MCF 10A (cell line): ENCODE measurements around the gene LTK. TPM values are rescaled to one million over a fixed set of nuclear protein-coding genes. Genes with fewer than 3 reads are reported as not detected.

Experiments used
- BruUV-seq: library from RNA; stranded (reverse); fragments of 400-500 nt; replicated peaks from 2 replicates; lab custom pipeline; 2021; lab: Mats Ljungman, UMichigan
- CTCF ChIA-PET: fragments of 300-600 bp; sonication (Branson Sonifier 250); formaldehyde crosslinking; extraction: SDS; loops from one replicate; lab custom pipeline; 2021; ENCODE audit warnings: antibody characterized with exemption, inconsistent platforms; lab: Yijun Ruan, JAX
- POLR2A ChIA-PET: fragments of 300-600, 350-650 bp; sonication (Branson Sonifier 250); formaldehyde crosslinking; extraction: SDS; loops from one replicate; lab custom pipeline; 2020; ENCODE audit warnings: antibody characterized with exemption, inconsistent platforms; lab: Yijun Ruan, JAX
- DNase-seq: peaks from one replicate; pipeline ENCODE4 v3.0.0-alpha.2; 2018; ENCODE audit not compliant: unreplicated experiment
- H3K27ac Mint-ChIP-seq: one replicate; pipeline ENCODE4 v1.8.0; 2022; ENCODE audit warnings: mild to moderate bottlenecking, low read depth, mixed read lengths; ENCODE audit not compliant: unreplicated experiment
- H3K27me3 Mint-ChIP-seq: one replicate; pipeline ENCODE4 v1.8.0; 2022; ENCODE audit warnings: mixed read lengths; ENCODE audit not compliant: insufficient read depth, unreplicated experiment
- H3K36me3 Mint-ChIP-seq: one replicate; pipeline ENCODE4 v1.8.0; 2022; ENCODE audit warnings: mild to moderate bottlenecking, moderate library complexity, mixed read lengths; ENCODE audit not compliant: insufficient read depth, unreplicated experiment
- H3K4me1 Mint-ChIP-seq: one replicate; pipeline ENCODE4 v1.8.0; 2022; ENCODE audit warnings: mixed read lengths; ENCODE audit not compliant: insufficient read depth, unreplicated experiment
- H3K4me3 Mint-ChIP-seq: one replicate; pipeline ENCODE4 v1.8.0; 2022; ENCODE audit warnings: mild to moderate bottlenecking, moderate library complexity, mixed read lengths; ENCODE audit not compliant: unreplicated experiment
- H3K9me3 Mint-ChIP-seq: one replicate; pipeline ENCODE4 v1.8.0; 2022; ENCODE audit warnings: mixed read lengths; ENCODE audit not compliant: unreplicated experiment
- CTCF ChIP-seq: fragments of 200-600 bp; IDR thresholded peaks from one replicate; pipeline ENCODE4 v1.8.0; 2022; ENCODE audit warnings: antibody characterized with exemption, mild to moderate bottlenecking; ENCODE audit not compliant: unreplicated experiment
- intact Hi-C: fragments of 100-400 bp; cut with micrococcal nuclease; formaldehyde crosslinking; loops from 2 replicates; pipeline ENCODE4 v1.14.1; 2022
- total RNA-seq: library from RNA; stranded (reverse); gene quantifications from 2 replicates; pipeline ENCODE4 v1.2.3, GENCODE V29; 2022

LTK gene
- total RNA-seq, 1 experiment from 2014 or later, result not detected

- Mint-ChIP-seq H3K9me3 (peaks cover 8% of the 10 kb centered on the region), H3K27ac (no peak overlapping the region), H3K27me3 (no peaks in the 10 kb centered on the region), H3K4me1 (peaks cover 21% of the 10 kb centered on the region), H3K4me3 (no peak overlapping the region), H3K36me3 (peaks cover 5% of the 10 kb centered on the region)
- intact Hi-C loops, result loop anchor here (2.0 kb wide), 1 partner anchor 15 kb away; no protein-coding TSS in a partner anchor
- ChIA-PET CTCF (no interaction called here), POLR2A (no interaction called here)
- TF ChIP-seq CTCF, result no peak
- no peak for DNase-seq
- BruUV-seq, result no TSS peak
Observed at GRCh38 chr15:41491889-41492288, 21.7 kb downstream of the LTK start.

GRCh38 chr15:41490355-41490754, 23.3 kb downstream of the LTK start:
- Mint-ChIP-seq H3K27ac (peak overlapping the region; percentile 21), H3K4me1 (peaks cover 21% of the 10 kb centered on the region), H3K27me3 (no peaks in the 10 kb centered on the region), H3K9me3 (peaks cover 8% of the 10 kb centered on the region), H3K4me3 (no peak overlapping the region), H3K36me3 (peaks cover 10% of the 10 kb centered on the region)
- POLR2A ChIA-PET, result interaction anchor here (0.8 to 1.8 kb wide), 4 partner anchors 9 to 14 kb away, joined by 3 to 6 read pairs (median 5); no protein-coding TSS in a partner anchor
- TF ChIP-seq CTCF, result no peak
- CTCF ChIA-PET, result no interaction called here
- BruUV-seq, result no TSS peak
- peak; percentile 90 for DNase-seq
- intact Hi-C loops, result loop anchor here (2.0 kb wide), 1 partner anchor 14 kb away; no protein-coding TSS in a partner anchor

GRCh38 chr15:41489641-41490040, 24.0 kb downstream of the LTK start:
- TF ChIP-seq CTCF, result no peak
- ChIA-PET CTCF (interaction anchor here (0.6 kb wide), 1 partner anchor 73 kb away, joined by 3 read pairs; no protein-coding TSS in a partner anchor), POLR2A (interaction anchor here (1.8 kb wide), 1 partner anchor 14 kb away, joined by 6 read pairs; no protein-coding TSS in a partner anchor)
- H3K4me1 Mint-ChIP-seq, result peaks cover 21% of the 10 kb centered on the region
- BruUV-seq, result no TSS peak
- no peak overlapping the region for H3K4me3 Mint-ChIP-seq
- no peak overlapping the region for H3K27ac Mint-ChIP-seq
- H3K36me3 Mint-ChIP-seq, result peaks cover 10% of the 10 kb centered on the region
- no peak for DNase-seq
- peaks cover 8% of the 10 kb centered on the region for H3K9me3 Mint-ChIP-seq
- no peaks in the 10 kb centered on the region for H3K27me3 Mint-ChIP-seq
- intact Hi-C loops, result loop anchor here (2.0 kb wide), 1 partner anchor 13 kb away; no protein-coding TSS in a partner anchor

GRCh38 chr15:41487802-41488201, 25.8 kb downstream of the LTK start:
- ChIA-PET POLR2A (interaction anchor here (1.0 kb wide), 1 partner anchor 11 kb away, joined by 4 read pairs; no protein-coding TSS in a partner anchor), CTCF (interaction anchor here (0.6 to 0.7 kb wide), 3 partner anchors 10 to 1057 kb away, joined by 3 read pairs; no protein-coding TSS in a partner anchor)
- no peaks in the 10 kb centered on the region for H3K27me3 Mint-ChIP-seq
- H3K36me3 Mint-ChIP-seq, result peaks cover 25% of the 10 kb centered on the region
- no peak overlapping the region for H3K27ac Mint-ChIP-seq
- intact Hi-C loops, result no loop called here
- BruUV-seq, result no TSS peak
- H3K4me3 Mint-ChIP-seq, result no peak overlapping the region
- TF ChIP-seq CTCF, result no peak
- no peak for DNase-seq
- H3K9me3 Mint-ChIP-seq, result peaks cover 8% of the 10 kb centered on the region
- H3K4me1 Mint-ChIP-seq, result peaks cover 22% of the 10 kb centered on the region
